ENCODE measurements around the gene HCN3.

DNA sequence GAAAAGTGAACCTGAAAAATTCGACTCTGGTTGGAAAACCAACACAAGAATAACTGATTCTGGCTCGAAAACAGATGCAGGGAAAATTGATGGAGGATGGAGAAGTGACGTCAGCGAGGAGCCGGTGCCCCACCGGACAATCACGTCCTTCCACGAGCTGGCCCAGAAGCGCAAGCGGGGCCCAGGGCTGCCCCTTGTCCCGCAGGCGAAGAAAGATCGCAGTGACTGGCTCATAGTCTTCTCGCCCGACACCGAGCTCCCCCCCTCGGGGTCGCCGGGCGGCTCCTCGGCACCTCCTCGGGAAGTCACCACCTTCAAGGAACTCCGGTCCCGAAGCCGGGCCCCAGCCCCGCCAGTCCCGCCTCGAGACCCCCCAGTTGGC, 45.3 kb downstream of the HCN3 start:
- TF ChIP-seq, protein P1, sequence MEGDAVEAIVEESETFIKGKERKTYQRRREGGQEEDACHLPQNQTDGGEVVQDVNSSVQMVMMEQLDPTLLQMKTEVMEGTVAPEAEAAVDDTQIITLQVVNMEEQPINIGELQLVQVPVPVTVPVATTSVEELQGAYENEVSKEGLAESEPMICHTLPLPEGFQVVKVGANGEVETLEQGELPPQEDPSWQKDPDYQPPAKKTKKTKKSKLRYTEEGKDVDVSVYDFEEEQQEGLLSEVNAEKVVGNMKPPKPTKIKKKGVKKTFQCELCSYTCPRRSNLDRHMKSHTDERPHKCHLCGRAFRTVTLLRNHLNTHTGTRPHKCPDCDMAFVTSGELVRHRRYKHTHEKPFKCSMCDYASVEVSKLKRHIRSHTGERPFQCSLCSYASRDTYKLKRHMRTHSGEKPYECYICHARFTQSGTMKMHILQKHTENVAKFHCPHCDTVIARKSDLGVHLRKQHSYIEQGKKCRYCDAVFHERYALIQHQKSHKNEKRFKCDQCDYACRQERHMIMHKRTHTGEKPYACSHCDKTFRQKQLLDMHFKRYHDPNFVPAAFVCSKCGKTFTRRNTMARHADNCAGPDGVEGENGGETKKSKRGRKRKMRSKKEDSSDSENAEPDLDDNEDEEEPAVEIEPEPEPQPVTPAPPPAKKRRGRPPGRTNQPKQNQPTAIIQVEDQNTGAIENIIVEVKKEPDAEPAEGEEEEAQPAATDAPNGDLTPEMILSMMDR (IDR thresholded peaks at IDR 0.05; ENCODE audit: extremely low read depth in 1 of 2, insufficient read depth in 1 of 2, low read depth in 1 of 2, low read length in 2 of 2) = no peak
- TF ChIP-seq EZH2 (IDR thresholded peaks at IDR 0.05; ENCODE audit: borderline replicate concordance, low read depth, low read length, severe bottlenecking) (no peak), POLR2A (IDR thresholded peaks at IDR 0.05; ENCODE audit: low read depth, low read length) (no peak), MYC (IDR thresholded peaks at IDR 0.05; ENCODE audit: low read depth, low read length) (no peak), POLR2AphosphoS5 (IDR thresholded peaks at IDR 0.05; ENCODE audit: insufficient read depth, low read depth, low read length) (no peak), JUN (IDR thresholded peaks at IDR 0.05; ENCODE audit: borderline replicate concordance, insufficient read depth, insufficient read length, low read depth) (no peak), FOS (IDR thresholded peaks at IDR 0.05; ENCODE audit: borderline replicate concordance, insufficient read depth, low read length) (no peak)
- TF ChIP-seq, protein P2, sequence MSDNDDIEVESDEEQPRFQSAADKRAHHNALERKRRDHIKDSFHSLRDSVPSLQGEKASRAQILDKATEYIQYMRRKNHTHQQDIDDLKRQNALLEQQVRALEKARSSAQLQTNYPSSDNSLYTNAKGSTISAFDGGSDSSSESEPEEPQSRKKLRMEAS (IDR thresholded peaks at IDR 0.05; ENCODE audit: insufficient read depth, insufficient read length) = no peak
